ENCODE results near the gene ARHGDIA. TPM values are rescaled to one million over a fixed set of nuclear protein-coding genes. Genes with fewer than 3 reads are reported as not detected.

ARHGDIA gene
- total and polyA plus RNA-seq, 5 donors: 101 to 217 (median 132) TPM

- DNase-seq: no peak
- no peaks in the 10 kb centered on the region for H3K27me3 ChIP-seq (ENCODE audit: control insufficient read depth, insufficient read depth)
- ATAC-seq: no peak
- no peaks in the 10 kb centered on the region for H3K9me3 ChIP-seq (ENCODE audit: control insufficient read depth, low read length)
- no peak overlapping the region for H3K4me3 ChIP-seq (ENCODE audit: low read length)
- intact Hi-C loops (cut with DNase I): no loop called here
- 80% methylated on average over 7 of the region's 7 CpGs for WGBS
- peaks cover 10% of the 10 kb centered on the region for H3K4me1 ChIP-seq (ENCODE audit: control insufficient read depth, insufficient read depth, low read length)
- no peak overlapping the region for H3K27ac ChIP-seq (ENCODE audit: low read length)
Measured at GRCh38 chr17:81828656-81829055, 42.5 kb downstream of the ARHGDIA start.

- no peak overlapping the region for H3K27ac ChIP-seq (ENCODE audit: low read length)
- no peak for ATAC-seq
- 79% methylated on average over 11 of the region's 11 CpGs for WGBS
- H3K27me3 ChIP-seq (ENCODE audit: control insufficient read depth, insufficient read depth): no peaks in the 10 kb centered on the region
- H3K9me3 ChIP-seq (ENCODE audit: control insufficient read depth, low read length): no peaks in the 10 kb centered on the region
- intact Hi-C loops (cut with DNase I): no loop called here
- H3K4me3 ChIP-seq (ENCODE audit: low read length): no peak overlapping the region
- DNase-seq: no peak
- peaks cover 6% of the 10 kb centered on the region for H3K4me1 ChIP-seq (ENCODE audit: control insufficient read depth, insufficient read depth, low read length)
Measured at GRCh38 chr17:81825841-81826466, 45.2 kb downstream of the ARHGDIA start.

DNA sequence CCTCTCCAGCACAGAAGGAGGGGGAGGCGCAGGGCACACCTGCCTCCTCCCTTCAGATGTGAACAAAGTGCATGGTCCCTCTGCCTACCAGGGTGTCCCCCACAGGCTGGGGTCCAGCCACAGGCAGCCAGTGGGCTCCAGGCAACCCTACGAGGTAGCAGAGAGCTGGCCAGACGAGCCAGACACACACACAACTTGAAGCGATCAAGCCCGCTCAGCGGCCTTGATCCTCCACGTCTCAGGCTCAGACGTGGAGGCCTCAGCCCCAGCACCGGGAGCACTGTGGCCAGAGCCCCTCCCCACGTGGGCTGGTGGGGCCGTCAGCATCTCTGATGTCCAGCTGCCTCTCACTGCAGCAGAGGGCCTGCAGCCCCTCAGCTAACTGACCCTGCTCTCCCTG, 46.5 kb downstream of the ARHGDIA start:
- no peaks in the 10 kb centered on the region for H3K9me3 ChIP-seq (ENCODE audit: control insufficient read depth, low read length)
- ATAC-seq: no peak
- 79% methylated on average over 11 of the region's 11 CpGs for WGBS
- DNase-seq: no peak
- no peak overlapping the region for H3K4me3 ChIP-seq (ENCODE audit: low read length)
- no peaks in the 10 kb centered on the region for H3K27me3 ChIP-seq (ENCODE audit: control insufficient read depth, insufficient read depth)
- intact Hi-C loops (cut with DNase I): no loop called here
- peaks cover 6% of the 10 kb centered on the region for H3K4me1 ChIP-seq (ENCODE audit: control insufficient read depth, insufficient read depth, low read length)
- H3K27ac ChIP-seq (ENCODE audit: low read length): no peak overlapping the region

- H3K9me3 ChIP-seq (ENCODE audit: control insufficient read depth, low read length): no peaks in the 10 kb centered on the region
- no peaks in the 10 kb centered on the region for H3K27me3 ChIP-seq (ENCODE audit: control insufficient read depth, insufficient read depth)
- ATAC-seq (no peak), DNase-seq (no peak)
- 92% methylated on average over 33 of the region's 33 CpGs for WGBS
- intact Hi-C loops (cut with DNase I): no loop called here
- H3K27ac ChIP-seq (ENCODE audit: low read length): no peak overlapping the region
- H3K4me3 ChIP-seq (ENCODE audit: low read length): no peak overlapping the region
- H3K4me1 ChIP-seq (ENCODE audit: control insufficient read depth, insufficient read depth, low read length): peaks cover 6% of the 10 kb centered on the region
Measured at GRCh38 chr17:81823820-81824550, 47.2 kb downstream of the ARHGDIA start.

- DNase-seq (no peak), ATAC-seq (peak in 1 of 2 donors; percentile 4)
- Histone ChIP-seq H3K4me3 (ENCODE audit: low read length) (no peak overlapping the region), H3K4me1 (ENCODE audit: control insufficient read depth, insufficient read depth, low read length) (peaks cover 6% of the 10 kb centered on the region), H3K9me3 (ENCODE audit: control insufficient read depth, low read length) (no peaks in the 10 kb centered on the region), H3K27ac (ENCODE audit: low read length) (no peak overlapping the region), H3K27me3 (ENCODE audit: control insufficient read depth, insufficient read depth) (no peaks in the 10 kb centered on the region)
- intact Hi-C loops (cut with DNase I): no loop called here
- WGBS: 86% methylated on average over 30 of the region's 30 CpGs
Measured at GRCh38 chr17:81822996-81823819, 47.9 kb downstream of the ARHGDIA start.

- no peaks in the 10 kb centered on the region for H3K9me3 ChIP-seq (ENCODE audit: control insufficient read depth, low read length)
- WGBS: 86% methylated on average over 8 of the region's 8 CpGs
- intact Hi-C loops (cut with DNase I): no loop called here
Measured at GRCh38 chr17:81822312-81822637, 48.9 kb downstream of the ARHGDIA start.

GRCh38 chr17:81821603-81822311, 49.4 kb downstream of the ARHGDIA start:
- ATAC-seq (peak; percentile 85 to 89), DNase-seq (peak; percentile 80 to 93 (median 93))
- Histone ChIP-seq H3K27me3 (ENCODE audit: control insufficient read depth, insufficient read depth) (no peaks in the 10 kb centered on the region), H3K4me3 (ENCODE audit: low read length) (no peak overlapping the region), H3K4me1 (ENCODE audit: control insufficient read depth, insufficient read depth, low read length) (peaks cover 6% of the 10 kb centered on the region), H3K27ac (ENCODE audit: low read length) (peak overlapping the region; percentile 55), H3K9me3 (ENCODE audit: control insufficient read depth, low read length) (no peaks in the 10 kb centered on the region)
- 47% methylated on average over 20 of the region's 20 CpGs for WGBS
- intact Hi-C loops (cut with DNase I): no loop called here

More at GRCh38 chr17:81822312-81822637, 48.9 kb downstream of the ARHGDIA start:
- Histone ChIP-seq H3K4me1 (ENCODE audit: control insufficient read depth, insufficient read depth, low read length) (peaks cover 6% of the 10 kb centered on the region), H3K27ac (ENCODE audit: low read length) (peak overlapping the region; percentile 55), H3K27me3 (ENCODE audit: control insufficient read depth, insufficient read depth) (no peaks in the 10 kb centered on the region), H3K4me3 (ENCODE audit: low read length) (no peak overlapping the region)
- ATAC-seq (peak; percentile 1 to 2), DNase-seq (no peak)

GRCh38 chr17:81821147-81821546, 50.0 kb downstream of the ARHGDIA start:
- no peak overlapping the region for H3K4me3 ChIP-seq (ENCODE audit: low read length)
- whole genome bisulfite sequencing: 89% methylated on average over 8 of the region's 8 CpGs
- no peak overlapping the region for H3K27ac ChIP-seq (ENCODE audit: low read length)
- no peaks in the 10 kb centered on the region for H3K9me3 ChIP-seq (ENCODE audit: control insufficient read depth, low read length)
- H3K27me3 ChIP-seq (ENCODE audit: control insufficient read depth, insufficient read depth): no peaks in the 10 kb centered on the region
- peak in 1 of 2 donors; percentile 4 for ATAC-seq
- intact Hi-C loops (cut with DNase I): no loop called here
- DNase-seq: no peak
- peaks cover 6% of the 10 kb centered on the region for H3K4me1 ChIP-seq (ENCODE audit: control insufficient read depth, insufficient read depth, low read length)

- DNase-seq: no peak
- 32% methylated on average over 13 of the region's 13 CpGs for WGBS
- no peak overlapping the region for H3K4me3 ChIP-seq (ENCODE audit: low read length)
- no peak overlapping the region for H3K27ac ChIP-seq (ENCODE audit: low read length)
- H3K27me3 ChIP-seq (ENCODE audit: control insufficient read depth, insufficient read depth): no peaks in the 10 kb centered on the region
- no peak for ATAC-seq
- intact Hi-C loops (cut with DNase I): no loop called here
- no peaks in the 10 kb centered on the region for H3K9me3 ChIP-seq (ENCODE audit: control insufficient read depth, low read length)
- peaks cover 3% of the 10 kb centered on the region for H3K4me1 ChIP-seq (ENCODE audit: control insufficient read depth, insufficient read depth, low read length)
Measured at GRCh38 chr17:81819708-81820107, 51.4 kb downstream of the ARHGDIA start.

DNA sequence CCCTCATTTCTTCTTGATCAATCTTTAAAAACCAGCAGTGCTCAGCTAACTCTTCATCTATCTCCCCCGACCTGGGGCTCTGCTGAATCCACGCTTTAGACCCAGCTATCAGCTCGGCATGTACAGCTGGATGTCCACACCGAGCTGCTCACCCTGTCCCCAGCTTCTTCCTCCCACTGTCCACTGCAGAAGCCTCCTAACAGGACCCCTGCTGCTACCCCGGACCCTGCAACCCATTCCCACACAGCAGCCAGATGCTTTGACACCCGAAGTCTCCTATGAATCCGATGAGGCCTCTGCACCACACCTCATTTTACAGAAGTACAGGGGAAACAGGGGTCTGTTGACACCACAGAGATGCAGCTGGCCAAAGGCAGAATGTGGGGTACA, 53.4 kb downstream of the ARHGDIA start:
- DNase-seq (no peak), ATAC-seq (no peak)
- no peaks in the 10 kb centered on the region for H3K9me3 ChIP-seq (ENCODE audit: control insufficient read depth, low read length)
- no peaks in the 10 kb centered on the region for H3K27me3 ChIP-seq (ENCODE audit: control insufficient read depth, insufficient read depth)
- WGBS: 42% methylated on average over 7 of the region's 7 CpGs
- H3K27ac ChIP-seq (ENCODE audit: low read length): no peak overlapping the region
- no peak overlapping the region for H3K4me3 ChIP-seq (ENCODE audit: low read length)
- intact Hi-C loops (cut with DNase I): no loop called here
- peaks cover 3% of the 10 kb centered on the region for H3K4me1 ChIP-seq (ENCODE audit: control insufficient read depth, insufficient read depth, low read length)

All from right cardiac atrium (tissue), 5 donors.